ENCODE data around the gene ADAM10. TPM values are rescaled to one million over a fixed set of nuclear protein-coding genes. Genes with fewer than 3 reads are reported as not detected.

The ADAM10 gene
- total RNA-seq, 1 donor from 2014 or later, result 84.4 TPM

DNA sequence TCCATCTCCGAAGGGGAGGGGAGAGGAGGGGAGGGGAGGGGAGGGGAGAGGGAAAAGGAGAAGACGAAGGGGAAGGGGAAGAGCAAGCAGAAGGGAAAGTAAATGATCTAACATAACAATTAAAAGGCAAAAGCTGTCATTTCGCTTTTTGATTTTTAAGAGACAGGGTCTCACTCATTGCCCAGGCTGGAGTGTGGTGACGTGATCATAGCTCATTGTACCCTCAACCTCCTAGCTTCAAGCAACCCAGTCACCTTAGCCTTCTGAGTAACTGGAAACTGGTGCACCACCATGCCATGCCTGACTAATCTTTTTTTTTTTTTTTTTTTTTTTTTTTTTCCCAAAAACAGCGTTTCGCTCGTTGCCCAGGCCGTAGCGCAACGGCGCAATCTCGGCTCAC, 22.6 kb downstream of the ADAM10 start:
- FAIRE-seq (no peak), DNase-seq (ENCODE audit: low spot score in 2 of 2) (no peak)

DNA sequence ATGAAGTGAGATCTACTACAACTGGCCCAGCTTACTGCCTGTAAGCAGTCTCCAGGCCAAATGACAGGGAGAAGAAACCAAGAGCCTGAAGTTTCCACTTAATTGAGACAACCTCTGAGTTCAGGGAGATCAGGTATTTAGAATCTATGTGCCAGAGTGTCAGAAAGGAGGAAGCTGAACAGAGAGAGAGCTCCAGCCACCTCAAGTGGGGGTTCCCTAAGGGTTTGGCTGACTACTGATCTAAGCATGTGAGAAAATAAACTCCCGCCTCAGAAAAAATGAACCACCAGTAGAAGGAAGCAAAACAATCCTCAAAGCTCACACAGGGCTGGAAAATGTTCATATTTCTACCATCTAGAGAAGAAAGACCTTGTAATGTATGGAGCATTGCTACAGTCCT, 25.0 kb downstream of the ADAM10 start:
- no peak for FAIRE-seq
- DNase-seq (ENCODE audit: low spot score in 2 of 2), result no peak

DNA sequence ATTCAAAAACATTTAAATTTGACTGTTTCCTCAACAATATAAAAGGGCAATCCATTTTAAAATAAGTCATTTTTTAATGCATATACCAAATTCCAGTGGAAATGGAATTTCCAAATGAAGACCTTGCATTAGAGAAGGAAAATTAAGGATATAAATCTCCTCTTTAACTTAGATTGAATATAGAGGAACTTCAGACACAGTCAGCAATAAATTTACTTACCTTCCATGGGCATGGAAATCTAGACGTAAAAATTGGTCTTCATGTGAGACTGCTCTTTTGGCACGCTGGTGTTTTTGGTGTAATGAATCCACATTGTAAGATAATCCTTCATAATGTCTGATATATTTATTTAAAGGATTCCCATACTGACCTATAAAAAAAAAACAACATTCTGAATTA, 32.1 kb downstream of the ADAM10 start:
- DNase-seq (ENCODE audit: low spot score in 2 of 2) (no peak), FAIRE-seq (no peak)

DNA sequence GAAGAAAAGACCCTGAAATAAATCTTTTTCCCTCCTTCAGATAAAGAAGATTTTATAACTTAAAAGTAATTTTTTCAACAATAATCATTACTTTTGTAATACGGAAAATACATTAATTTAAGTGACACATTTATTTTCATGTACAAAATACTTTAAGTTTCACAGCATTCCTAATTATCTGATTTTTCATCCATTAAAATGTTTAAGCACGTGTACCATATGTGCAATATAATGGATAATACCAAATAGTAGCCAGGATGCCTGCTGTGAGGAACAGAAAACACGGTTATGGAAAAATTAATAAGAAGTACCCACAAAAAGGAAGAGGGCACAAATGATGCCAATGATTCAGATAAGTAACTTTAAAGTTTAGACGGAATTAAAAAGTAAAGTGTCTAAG, 33.5 kb downstream of the ADAM10 start:
- DNase-seq (ENCODE audit: low spot score in 2 of 2) (no peak), FAIRE-seq (no peak)

DNA sequence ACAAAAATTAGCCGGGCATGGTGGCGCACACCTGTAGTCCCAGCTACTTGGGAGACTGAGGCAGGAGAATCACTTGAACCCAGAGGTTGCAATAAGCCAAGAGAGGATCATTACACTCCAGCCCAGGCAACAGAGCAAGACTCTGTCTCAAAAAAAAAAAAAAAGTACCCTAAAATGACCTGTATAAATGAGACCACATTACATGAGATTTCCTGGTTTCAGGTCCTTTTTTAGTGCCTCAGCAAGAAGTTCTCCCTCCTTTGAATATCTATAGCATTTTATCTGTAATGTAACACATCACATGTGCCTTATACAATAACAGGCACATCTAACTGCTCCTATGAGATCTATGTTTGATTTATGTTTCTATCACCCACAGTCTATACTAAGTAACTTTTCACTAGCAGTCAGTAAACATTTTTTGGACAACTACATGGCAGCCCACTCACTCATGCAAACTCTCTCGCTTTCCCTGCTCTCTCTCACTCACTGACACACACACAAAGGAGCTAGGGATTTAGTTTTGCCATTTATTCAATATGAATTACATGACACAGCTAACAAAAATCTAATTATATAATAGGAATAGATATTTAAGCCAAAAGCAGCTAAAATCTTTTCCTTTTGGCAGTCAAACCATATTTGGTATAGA, 34.1 kb downstream of the ADAM10 start:
- FAIRE-seq, result no peak
- DNase-seq (ENCODE audit: low spot score in 2 of 2), result no peak

DNA sequence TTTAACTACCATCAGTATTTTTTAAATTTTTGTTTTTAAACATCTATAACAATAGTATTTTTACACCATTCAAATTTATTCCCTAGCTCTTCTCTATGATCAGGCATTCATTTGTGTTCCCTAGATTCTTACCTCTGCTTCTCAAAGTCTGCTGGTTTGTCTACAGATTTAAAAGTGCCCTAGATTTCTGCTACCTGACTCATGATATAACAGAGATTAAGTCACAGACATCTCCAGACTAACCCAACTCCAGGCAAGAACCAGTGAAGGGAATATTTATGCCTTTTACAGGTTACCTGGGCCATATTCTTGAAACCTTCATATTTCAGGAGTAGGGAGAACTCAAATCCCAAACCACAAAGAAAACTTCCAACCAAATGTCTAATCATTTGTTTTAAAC, 38.8 kb downstream of the ADAM10 start:
- no peak for DNase-seq (ENCODE audit: low spot score in 2 of 2)
- FAIRE-seq, result no peak

DNA sequence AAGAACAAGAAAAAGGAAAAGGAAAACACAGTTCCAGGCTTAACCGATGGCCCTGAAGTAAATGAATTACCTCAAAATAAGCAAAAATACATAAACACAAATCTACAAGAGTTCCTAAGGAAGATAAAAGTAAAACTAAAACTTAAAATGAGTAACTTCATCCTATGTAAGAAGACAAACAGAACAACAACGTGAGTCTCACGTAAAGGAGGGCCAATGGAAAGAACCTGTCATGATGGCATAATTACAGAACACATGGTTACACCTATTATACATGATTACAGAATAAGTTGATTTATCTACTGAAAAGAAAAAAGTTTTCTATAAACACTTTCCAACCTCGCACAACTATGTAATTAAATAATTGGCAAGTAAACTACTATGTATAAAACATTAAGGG, 42.1 kb downstream of the ADAM10 start:
- FAIRE-seq, result no peak
- DNase-seq (ENCODE audit: low spot score in 2 of 2), result no peak

DNA sequence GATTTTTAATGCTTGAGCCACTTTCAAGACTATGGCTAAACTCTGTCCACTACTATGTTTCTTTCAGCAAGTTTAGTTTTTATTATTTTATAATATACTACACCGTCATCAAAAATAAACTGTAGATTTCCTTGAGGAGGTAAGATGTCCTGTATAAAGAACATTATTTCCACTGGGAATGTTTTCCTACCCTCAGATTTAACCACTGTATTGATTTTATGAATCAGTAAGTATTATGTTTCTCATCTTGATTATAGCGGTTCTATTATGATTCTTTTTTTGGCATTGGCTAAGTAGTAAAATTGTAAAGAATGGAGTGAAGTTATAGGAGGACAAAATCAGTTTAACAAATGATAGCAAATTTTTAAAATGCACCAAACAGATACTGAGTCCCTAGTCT, 44.4 kb downstream of the ADAM10 start:
- FAIRE-seq (no peak), DNase-seq (ENCODE audit: low spot score in 2 of 2) (no peak)

DNA sequence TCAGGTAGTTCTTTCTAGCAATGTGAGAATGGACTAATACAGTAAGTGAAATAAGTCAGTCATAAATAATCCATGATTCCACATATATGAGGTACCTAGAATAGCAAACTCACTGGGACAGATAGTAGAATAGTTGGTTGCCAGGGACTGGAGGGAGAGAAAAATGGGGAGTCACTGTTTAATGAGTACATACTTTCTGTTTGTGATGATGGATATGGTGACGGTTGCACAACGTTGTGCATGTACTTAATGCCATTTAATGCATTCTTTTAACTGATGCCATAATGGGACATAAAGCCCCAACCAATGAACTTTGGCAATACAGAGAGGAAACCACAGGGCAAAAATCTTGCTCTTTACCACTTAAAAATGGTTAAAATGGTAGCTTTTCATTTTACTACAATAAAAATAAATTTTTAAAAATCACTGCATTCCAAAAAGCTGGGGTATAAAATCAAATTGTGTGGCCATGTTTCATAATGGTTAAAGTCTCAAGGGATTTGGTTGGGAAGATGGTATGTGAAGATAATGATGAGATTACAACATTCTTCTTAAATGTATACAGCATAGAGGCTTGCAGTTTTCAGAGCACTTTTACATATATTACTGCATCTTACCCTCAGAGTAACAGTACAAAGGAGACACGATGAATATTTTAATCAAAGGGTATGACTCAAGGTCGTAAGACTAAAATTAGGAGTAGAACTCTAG, 45.2 kb downstream of the ADAM10 start:
- FAIRE-seq (no peak), DNase-seq (ENCODE audit: low spot score in 2 of 2) (no peak)

DNA sequence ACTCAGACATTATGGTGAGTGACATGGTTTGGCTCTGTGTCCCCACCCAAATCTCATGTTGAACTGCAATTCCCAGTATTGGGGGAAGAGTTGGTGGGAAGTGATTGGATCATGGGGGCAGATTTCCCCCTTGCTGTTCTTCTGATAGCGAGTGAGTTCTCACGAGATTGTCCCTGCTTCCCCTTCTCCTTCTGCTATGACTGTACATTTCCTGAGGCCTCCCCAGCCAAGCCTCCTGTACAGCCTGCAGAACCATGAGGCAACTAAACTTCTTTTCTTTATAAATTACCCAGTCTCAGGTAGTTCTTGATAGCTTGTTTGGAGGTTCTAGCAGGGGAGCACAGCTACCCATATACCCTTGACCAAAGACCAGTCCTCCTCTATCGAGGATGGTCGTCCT, 45.9 kb downstream of the ADAM10 start:
- FAIRE-seq (no peak), DNase-seq (ENCODE audit: low spot score in 2 of 2) (no peak)

DNA sequence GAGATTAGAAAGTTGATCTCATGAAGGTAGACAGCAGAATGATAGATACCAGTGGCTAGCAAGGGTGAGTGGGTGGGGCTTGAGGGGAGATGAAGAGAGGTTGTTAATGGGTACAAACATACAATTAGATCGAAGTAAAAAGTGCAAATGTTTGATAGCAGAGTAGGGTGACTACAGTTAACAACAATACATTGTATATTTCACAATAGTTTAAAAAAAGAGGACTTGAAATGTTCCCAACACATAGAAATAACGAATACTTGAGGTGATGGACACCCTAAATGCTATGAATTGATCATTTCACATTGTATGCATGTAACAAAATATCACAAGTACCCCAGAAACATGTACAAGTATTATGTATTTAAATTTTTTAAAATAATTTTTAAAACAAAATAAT, 47.3 kb downstream of the ADAM10 start:
- DNase-seq (ENCODE audit: low spot score in 2 of 2) (no peak), FAIRE-seq (peak; percentile 55)

DNA sequence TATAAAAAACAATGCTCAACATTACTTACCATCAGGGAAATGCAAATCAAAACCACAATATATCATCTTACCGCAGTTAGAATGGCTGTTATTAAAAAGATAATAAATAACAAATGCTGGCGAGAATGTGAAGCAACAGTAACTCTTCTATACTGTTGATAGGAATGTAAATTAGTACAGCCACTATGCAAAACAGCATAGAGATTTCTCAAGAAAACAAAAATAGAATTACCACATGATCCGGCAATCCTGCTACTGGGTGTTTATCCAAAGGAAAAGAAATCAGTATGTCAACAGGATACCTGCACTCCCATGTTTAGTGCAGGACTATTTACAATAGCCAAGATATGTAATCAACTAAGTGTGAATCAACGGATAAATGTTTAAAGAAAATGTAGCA, 48.1 kb downstream of the ADAM10 start:
- no peak for DNase-seq (ENCODE audit: low spot score in 2 of 2)
- no peak for FAIRE-seq

DNA sequence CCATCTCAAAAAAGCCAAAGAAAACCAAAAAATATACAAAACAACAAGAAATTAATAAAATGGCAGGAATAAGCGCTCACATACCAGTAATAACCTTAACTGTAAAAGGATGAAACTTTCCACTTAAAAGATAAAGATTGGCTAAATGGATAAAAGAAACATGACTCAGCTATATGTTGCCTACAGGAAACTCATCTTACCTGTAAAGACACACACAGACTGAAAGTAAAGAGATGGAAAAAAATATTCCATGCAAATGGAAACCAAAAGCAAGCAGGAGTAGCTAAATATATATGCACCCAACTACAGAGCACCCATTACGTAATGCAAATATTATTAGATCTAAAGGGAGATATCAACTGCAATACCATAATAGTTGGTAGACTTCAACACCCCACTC, 49.7 kb downstream of the ADAM10 start:
- DNase-seq (ENCODE audit: low spot score in 2 of 2) (no peak), FAIRE-seq (no peak)

DNA sequence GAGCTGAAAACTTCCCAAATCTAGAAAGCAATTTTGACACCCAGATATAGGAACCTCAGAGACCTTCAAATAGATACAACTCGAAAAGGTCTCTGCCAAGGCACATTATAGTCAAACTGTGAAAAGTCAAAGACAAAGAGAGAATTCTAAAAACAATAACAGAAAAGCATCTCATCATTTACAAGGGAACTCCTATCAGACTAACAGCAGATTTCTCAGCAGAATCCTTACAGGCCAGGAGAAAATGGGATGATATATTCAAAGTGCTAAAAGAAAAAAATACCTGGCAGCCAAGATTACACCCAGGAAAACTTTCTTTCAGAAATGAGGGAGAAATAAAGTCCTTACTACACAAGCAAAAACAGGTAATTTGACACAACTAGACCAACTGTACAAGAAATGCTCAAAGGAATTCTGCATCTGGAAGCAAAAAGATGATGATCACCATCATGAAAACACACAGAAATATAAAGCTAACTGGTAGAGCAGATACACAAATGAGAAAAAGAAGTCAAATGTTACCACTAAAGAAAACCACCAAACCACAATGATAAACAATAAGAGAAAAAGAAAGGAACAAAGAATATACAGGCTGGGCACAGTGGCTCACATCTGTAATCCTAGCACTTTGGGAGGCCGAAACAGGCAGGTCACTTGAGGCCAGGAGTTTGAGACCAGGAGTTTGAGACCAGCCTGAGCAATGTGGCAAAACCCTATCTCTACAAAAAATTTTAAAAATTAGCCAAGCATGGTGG, 50.4 kb downstream of the ADAM10 start:
- no peak for FAIRE-seq
- no peak for DNase-seq (ENCODE audit: low spot score in 2 of 2)

DNA sequence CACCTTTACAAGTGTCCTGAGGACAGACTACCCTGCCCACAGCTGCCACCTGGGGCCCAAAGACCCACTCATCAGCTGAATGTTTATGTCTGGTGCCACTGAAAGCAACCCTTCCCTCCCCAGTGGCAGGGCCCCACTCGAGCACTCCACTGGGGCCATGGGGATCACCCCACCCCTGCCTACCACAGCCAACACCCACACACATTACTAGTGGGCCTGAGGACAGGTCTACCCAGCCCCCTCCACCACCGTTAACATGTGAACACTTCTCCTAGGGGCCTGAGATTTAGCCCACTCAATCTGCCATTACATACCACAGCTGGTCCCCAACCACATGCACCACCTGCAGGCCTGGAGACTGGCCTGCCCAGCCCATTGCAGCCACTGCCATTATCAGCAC, 52.3 kb downstream of the ADAM10 start:
- DNase-seq (ENCODE audit: low spot score in 2 of 2), result no peak
- no peak for FAIRE-seq

DNA sequence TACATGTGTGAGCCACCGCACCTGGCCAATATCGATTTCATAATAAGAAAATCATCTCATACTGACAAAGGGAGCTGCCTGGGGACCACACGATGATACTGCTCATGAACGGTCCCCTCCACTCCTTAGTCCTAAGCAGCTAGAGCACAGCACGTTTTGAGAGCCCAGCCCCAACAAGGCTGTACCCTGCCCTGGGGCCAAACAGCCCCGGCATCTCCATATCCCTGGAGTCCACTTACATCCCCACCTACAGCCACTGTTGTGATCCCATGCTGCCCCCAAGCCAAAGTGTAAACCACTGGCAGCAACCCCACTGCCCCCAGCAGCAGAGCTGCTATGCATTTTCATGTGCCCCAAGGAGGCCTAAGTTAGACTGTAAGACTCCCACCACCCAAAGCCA, 52.8 kb downstream of the ADAM10 start:
- DNase-seq (ENCODE audit: low spot score in 2 of 2) (no peak), FAIRE-seq (no peak)

DNA sequence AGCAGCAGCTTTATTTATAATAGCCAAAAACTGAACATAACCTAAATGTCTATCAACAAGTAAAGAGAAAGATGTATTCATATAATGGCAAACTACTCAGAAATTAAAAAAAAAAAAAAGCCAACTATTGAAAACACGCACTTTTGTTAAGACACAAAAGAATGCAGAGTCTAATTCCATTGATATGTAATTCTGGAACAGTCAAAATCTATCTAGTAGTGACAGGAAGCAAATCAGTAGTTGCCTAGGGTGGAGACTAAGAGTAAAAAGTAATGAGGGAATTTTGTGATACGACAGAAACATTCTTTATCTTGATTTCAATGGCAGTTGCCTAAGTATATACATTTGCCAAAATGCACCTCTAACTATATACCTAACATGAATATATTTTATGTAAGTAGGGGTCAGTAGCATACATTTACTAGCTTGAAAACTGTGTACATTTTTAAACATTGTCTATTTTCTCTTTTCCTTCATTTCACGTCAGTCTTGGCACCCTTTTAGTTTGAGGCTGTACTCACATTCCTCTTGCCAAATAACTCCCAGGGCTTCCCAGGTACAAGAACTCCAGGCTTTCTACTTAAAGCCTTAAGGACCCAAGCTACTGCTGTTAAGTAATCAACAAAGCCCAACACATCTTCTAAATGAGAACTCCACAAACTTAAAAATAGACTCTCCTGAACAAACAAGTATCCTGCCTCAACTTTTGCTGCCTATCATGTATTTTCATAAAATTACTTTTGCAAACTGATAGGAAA, 54.7 kb downstream of the ADAM10 start:
- FAIRE-seq, result no peak
- no peak for DNase-seq (ENCODE audit: low spot score in 2 of 2)

DNA sequence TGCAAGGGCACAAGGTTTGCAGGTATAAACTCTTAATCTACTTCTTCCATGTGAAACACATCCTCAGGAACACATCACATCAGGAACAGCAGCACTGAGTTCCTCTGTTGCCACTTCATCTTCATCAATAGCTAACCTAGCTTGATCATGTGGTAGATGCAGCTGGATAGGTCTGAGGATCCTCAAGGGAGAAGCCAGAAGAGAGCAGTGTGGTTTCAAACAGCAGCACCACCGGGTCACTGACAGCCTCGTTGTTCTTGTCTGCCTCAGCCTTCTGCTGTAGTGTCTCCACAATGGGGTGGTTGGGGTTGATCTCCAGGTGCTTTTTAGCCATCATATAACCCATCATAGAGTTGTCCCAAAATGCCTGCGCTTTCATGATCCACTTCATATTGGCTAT, 58.8 kb downstream of the ADAM10 start:
- FAIRE-seq (no peak), DNase-seq (ENCODE audit: low spot score in 2 of 2) (no peak)

DNA sequence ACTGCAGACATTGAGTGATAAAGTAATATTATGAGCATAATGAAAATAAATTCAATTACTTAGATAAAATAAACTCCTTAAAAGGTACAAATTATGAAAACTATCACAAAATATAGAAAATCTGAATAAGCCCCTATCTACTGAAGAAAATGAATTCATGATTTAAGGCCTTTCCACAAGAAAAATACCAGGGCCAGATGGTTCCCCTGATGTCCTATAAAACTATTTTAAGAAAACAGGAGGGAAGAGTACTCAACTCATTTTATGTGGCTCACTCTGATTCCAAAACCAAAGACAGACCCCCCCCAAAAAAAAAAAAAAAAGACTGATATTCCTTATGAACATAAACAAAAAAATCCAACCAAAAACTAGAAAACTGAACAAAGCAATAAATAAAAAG, 59.9 kb downstream of the ADAM10 start:
- DNase-seq (ENCODE audit: low spot score in 2 of 2) (no peak), FAIRE-seq (no peak)

DNA sequence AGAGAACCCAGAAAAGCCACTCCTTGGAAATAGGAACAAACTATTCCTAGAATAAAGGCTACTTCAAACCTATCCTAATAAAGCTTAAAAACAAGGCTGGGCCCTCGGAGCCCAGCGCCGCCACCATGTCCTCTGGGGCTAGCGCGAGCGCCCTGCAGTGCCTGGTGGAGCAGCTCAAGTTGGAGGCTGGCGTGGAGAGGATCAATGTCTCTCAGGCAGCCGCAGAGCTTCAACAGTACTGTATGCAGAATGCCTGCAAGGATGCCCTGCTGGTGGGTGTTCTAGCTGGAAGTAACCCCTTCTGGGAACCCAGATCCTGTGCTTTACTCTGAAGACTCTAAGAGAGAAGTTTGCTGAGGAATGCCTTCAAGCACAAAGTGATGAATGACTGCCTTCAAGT, 63.2 kb downstream of the ADAM10 start:
- FAIRE-seq, result no peak
- no peak for DNase-seq (ENCODE audit: low spot score in 2 of 2)

DNA sequence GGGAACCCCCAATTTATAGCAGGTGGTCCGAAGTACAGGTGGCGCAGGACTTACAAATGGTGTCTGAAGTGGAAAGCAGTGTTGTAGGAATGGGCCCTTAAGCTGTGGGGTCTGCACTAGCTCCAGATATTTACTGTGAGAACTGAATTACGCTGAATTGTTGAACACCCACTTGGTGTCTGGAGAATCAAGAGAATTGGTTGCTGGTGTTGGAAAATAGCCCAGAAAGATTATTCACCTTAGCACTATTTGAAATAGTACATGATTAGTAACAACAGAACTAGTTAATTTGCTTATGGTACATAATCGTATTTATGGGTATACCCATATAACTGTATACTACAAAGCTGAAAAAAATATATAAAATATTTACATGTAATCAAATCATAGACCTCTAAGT, 64.8 kb downstream of the ADAM10 start:
- FAIRE-seq, result no peak
- DNase-seq (ENCODE audit: low spot score in 2 of 2), result no peak
